Neural cell (in vitro differentiated cells): ENCODE results near the gene TRIM44. TPM values are rescaled to one million over a fixed set of nuclear protein-coding genes. Genes with fewer than 3 reads are reported as not detected.

Source experiments
- H2AFZ ChIP-seq: fragments of 200-600, 300-800 bp; sonication (generic), shearing (Covaris generic); 2 replicates; pipeline ENCODE4 v1.6.0; 2014; ENCODE audit warnings: low read depth, mild to moderate bottlenecking, antibody characterized with exemption, low read length, moderate library complexity
- H3F3A ChIP-seq: fragments of 200-600 bp; shearing (Covaris generic); 2 replicates; pipeline ENCODE4 v1.6.1; 2016; ENCODE audit warnings: mild to moderate bottlenecking, moderate library complexity, mixed read lengths, antibody characterized with exemption, low read length; ENCODE audit not compliant: insufficient read depth, poor library complexity, severe bottlenecking
- H3K27ac ChIP-seq: fragments of 200-600, 300-800 bp; sonication (generic), shearing (Covaris generic); 2 replicates; pipeline ENCODE4 v1.5.1; 2014; ENCODE audit warnings: mild to moderate bottlenecking, low read length, moderate library complexity
- H3K27me3 ChIP-seq: fragments of 300-800, 200-600 bp; sonication (generic), shearing (Covaris generic); 2 replicates; pipeline ENCODE4 v1.6.0; 2014; ENCODE audit warnings: mild to moderate bottlenecking, low read depth, low read length, moderate library complexity; ENCODE audit not compliant: insufficient read depth
- H3K36me3 ChIP-seq: fragments of 300-800, 200-600 bp; sonication (generic), shearing (Covaris generic); 2 replicates; pipeline ENCODE4 v1.5.1; 2014; ENCODE audit warnings: mild to moderate bottlenecking, antibody characterized with exemption, low read length, moderate library complexity; ENCODE audit not compliant: insufficient read depth
- H3K4me2 ChIP-seq: fragments of 300-800, 200-600 bp; sonication (generic), shearing (Covaris generic); 2 replicates; pipeline ENCODE4 v1.6.0; 2014; ENCODE audit warnings: mild to moderate bottlenecking, low read length
- H3K4me3 ChIP-seq: fragments of 300-800, 200-600 bp; sonication (generic), shearing (Covaris generic); 2 replicates; pipeline ENCODE4 v1.5.1; 2014; ENCODE audit warnings: mild to moderate bottlenecking, low read length, moderate library complexity
- H3K79me2 ChIP-seq: fragments of 200-600 bp; shearing (Covaris generic); replicated peaks from 2 replicates; pipeline ENCODE4 v1.6.0; 2014; ENCODE audit warnings: mild to moderate bottlenecking, low read length, moderate library complexity; ENCODE audit not compliant: insufficient read depth
- H3K9ac ChIP-seq: fragments of 300-800, 200-600 bp; sonication (generic), shearing (Covaris generic); 2 replicates; pipeline ENCODE4 v1.6.1; 2016; ENCODE audit warnings: mild to moderate bottlenecking, low read length, mixed read lengths
- H3K9me2 ChIP-seq: fragments of 200-600 bp; shearing (Covaris generic); 2 replicates; pipeline ENCODE4 v1.6.1; 2016; ENCODE audit warnings: mild to moderate bottlenecking, low read length, mixed read lengths; ENCODE audit not compliant: insufficient read depth
- H3K9me3 ChIP-seq: fragments of 200-600, 300-800 bp; sonication (generic), shearing (Covaris generic); 2 replicates; pipeline ENCODE4 v1.6.1; 2016; ENCODE audit warnings: mild to moderate bottlenecking, mixed run types, low read length, moderate library complexity, mixed read lengths
- H4K20me1 ChIP-seq: fragments of 200-600 bp; shearing (Covaris generic); 2 replicates; pipeline ENCODE4 v1.6.1; 2016; ENCODE audit warnings: mild to moderate bottlenecking, mixed run types; ENCODE audit not compliant: insufficient read depth
- CTCF ChIP-seq: fragments of 450-650 bp; IDR thresholded peaks from 2 replicates; pipeline ENCODE4 v1.5.1; 2014; ENCODE audit warnings: antibody characterized with exemption, mild to moderate bottlenecking, moderate library complexity; ENCODE audit not compliant: poor library complexity, severe bottlenecking
- EP300 ChIP-seq: fragments of 450-650 bp; conservative IDR thresholded peaks from 2 replicates; pipeline ENCODE4 v1.6.1; 2014; ENCODE audit warnings: antibody characterized with exemption, mild to moderate bottlenecking, moderate library complexity; ENCODE audit not compliant: poor library complexity, severe bottlenecking
- EZH2 ChIP-seq: fragments of 200-600, 300-800 bp; shearing (Covaris generic), sonication (generic); IDR thresholded peaks from 2 replicates; pipeline ENCODE4 v1.6.1; 2014; ENCODE audit warnings: antibody characterized with exemption, low read length, borderline replicate concordance, mild to moderate bottlenecking; ENCODE audit not compliant: insufficient read depth, poor library complexity, severe bottlenecking
- MXI1 ChIP-seq: fragments of 450-650 bp; conservative IDR thresholded peaks from 2 replicates; pipeline ENCODE4 v1.6.1; 2014; ENCODE audit warnings: antibody characterized with exemption, mild to moderate bottlenecking; ENCODE audit not compliant: poor library complexity, severe bottlenecking
- POLR2AphosphoS5 ChIP-seq: IDR thresholded peaks from 2 replicates; pipeline ENCODE4 v1.6.1; 2012
- RAD21 ChIP-seq: fragments of 450-650 bp; conservative IDR thresholded peaks from 2 replicates; pipeline ENCODE4 v1.6.1; 2014; ENCODE audit warnings: antibody characterized with exemption, mild to moderate bottlenecking, moderate library complexity
- REST ChIP-seq: IDR thresholded peaks from 2 replicates; pipeline ENCODE4 v1.6.1; 2012; ENCODE audit warnings: borderline replicate concordance
- SMC3 ChIP-seq: fragments of 450-650 bp; conservative IDR thresholded peaks from 2 replicates; pipeline ENCODE4 v1.6.1; 2014; ENCODE audit warnings: antibody characterized with exemption, mild to moderate bottlenecking, moderate library complexity; ENCODE audit not compliant: poor library complexity
- TAF1 ChIP-seq: IDR thresholded peaks from 2 replicates; pipeline ENCODE4 v1.6.1; 2012; ENCODE audit warnings: low read depth
- polyA plus RNA-seq: library from polyadenylated mRNA; depleted of rRNA; stranded (reverse); fragments of >200 nt; gene quantifications from 2 replicates; pipeline ENCODE4 v1.2.3, GENCODE V29; 2014

TRIM44 gene
- polyA plus RNA-seq, 1 donor from 2014 or later: 14.9 TPM

DNA sequence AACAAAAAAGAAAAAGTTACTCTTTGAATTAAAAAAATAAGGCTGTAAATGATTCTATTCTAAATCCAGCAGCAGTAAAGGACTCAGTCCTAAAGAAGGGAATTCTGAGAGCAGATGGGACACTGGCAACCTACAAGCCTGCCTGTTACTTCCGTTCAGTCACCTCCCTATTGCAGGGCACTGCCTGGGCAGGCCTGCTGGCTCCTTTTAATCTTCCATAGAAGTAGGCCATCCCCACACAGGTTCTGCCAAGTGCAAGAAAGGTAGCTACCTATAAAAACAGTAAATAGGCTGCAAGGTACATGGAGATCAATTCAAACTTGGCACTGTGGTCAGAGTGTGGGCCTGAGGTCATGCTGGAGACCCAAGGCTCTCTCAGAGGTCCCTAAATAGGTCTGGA, 136.4 kb downstream of the TRIM44 start:
- Histone ChIP-seq H3K4me3 (no peak overlapping the region), H3K79me2 (no peaks in the 10 kb centered on the region), H2AFZ (no peak overlapping the region), H3K36me3 (no peaks in the 10 kb centered on the region), H3K9me2 (no peaks in the 10 kb centered on the region), H3K9ac (no peak overlapping the region), H3K9me3 (no peaks in the 10 kb centered on the region), H3F3A (no peaks in the 10 kb centered on the region), H4K20me1 (no peaks in the 10 kb centered on the region), H3K27ac (no peak overlapping the region), H3K27me3 (no peaks in the 10 kb centered on the region), H3K4me2 (no peak overlapping the region)
- TF ChIP-seq CTCF: no peak
- no peak for TF ChIP-seq POLR2AphosphoS5

DNA sequence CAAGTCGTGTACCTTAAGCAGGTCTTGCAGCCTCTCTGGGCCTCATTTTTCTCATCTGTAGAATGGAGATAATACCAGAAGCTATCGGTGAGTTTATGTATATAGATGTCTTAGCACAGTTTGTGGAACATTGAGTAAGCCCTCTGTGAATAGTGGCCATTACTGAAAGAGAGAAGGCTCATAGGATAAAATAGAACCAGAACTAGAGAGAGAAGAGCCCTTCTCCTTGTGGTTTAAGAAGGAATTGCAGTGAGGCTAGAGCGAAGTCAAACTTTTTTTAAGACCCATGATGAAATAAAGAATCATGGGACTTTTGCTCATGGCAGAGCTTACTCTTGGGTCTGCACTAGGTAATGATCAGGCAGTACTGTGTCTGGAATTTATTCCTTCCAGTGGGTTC, 137.1 kb downstream of the TRIM44 start:
- Histone ChIP-seq H4K20me1 (no peaks in the 10 kb centered on the region), H3K4me2 (no peak overlapping the region), H3F3A (no peaks in the 10 kb centered on the region), H3K36me3 (no peaks in the 10 kb centered on the region), H3K79me2 (no peaks in the 10 kb centered on the region), H3K9me2 (no peaks in the 10 kb centered on the region), H2AFZ (no peak overlapping the region), H3K9me3 (no peaks in the 10 kb centered on the region), H3K27me3 (no peaks in the 10 kb centered on the region), H3K4me3 (no peak overlapping the region), H3K9ac (no peak overlapping the region), H3K27ac (no peak overlapping the region)
- TF ChIP-seq RAD21: no peak
- TF ChIP-seq SMC3: no peak
- no peak for TF ChIP-seq MXI1
- TF ChIP-seq REST: no peak
- TF ChIP-seq EP300: no peak
- TF ChIP-seq EZH2: no peak
- TF ChIP-seq CTCF: no peak
- TF ChIP-seq POLR2AphosphoS5: no peak
- no peak for TF ChIP-seq TAF1
